ENCODE measurements around the gene PABPN1L.

DNA sequence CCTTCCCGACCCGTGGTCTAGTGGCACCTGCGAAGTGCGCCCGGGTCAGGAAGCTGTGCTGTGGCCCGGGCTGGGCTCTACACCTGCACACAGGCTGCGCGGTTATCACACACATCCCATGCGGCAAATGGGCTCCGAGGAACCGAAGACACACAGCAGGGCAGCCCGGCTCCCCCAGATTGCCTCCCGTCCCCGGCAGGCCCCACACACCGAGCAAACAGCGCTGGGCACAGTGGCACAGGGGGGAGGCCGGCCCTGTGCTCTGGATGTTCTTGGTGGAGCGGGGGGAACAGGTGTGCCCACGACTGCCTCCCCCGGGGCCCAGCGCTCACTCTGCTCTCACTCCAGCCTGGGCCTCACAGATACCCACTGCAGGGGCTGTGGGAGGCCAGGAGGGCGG is 28.9 kb upstream of the PABPN1L start:
- TF ChIP-seq, protein P1, sequence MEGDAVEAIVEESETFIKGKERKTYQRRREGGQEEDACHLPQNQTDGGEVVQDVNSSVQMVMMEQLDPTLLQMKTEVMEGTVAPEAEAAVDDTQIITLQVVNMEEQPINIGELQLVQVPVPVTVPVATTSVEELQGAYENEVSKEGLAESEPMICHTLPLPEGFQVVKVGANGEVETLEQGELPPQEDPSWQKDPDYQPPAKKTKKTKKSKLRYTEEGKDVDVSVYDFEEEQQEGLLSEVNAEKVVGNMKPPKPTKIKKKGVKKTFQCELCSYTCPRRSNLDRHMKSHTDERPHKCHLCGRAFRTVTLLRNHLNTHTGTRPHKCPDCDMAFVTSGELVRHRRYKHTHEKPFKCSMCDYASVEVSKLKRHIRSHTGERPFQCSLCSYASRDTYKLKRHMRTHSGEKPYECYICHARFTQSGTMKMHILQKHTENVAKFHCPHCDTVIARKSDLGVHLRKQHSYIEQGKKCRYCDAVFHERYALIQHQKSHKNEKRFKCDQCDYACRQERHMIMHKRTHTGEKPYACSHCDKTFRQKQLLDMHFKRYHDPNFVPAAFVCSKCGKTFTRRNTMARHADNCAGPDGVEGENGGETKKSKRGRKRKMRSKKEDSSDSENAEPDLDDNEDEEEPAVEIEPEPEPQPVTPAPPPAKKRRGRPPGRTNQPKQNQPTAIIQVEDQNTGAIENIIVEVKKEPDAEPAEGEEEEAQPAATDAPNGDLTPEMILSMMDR (conservative IDR thresholded peaks at IDR 0.05; ENCODE audit: low read depth in 2 of 2), result no peak
- TF ChIP-seq EZH2 (IDR thresholded peaks at IDR 0.05; ENCODE audit: low read depth, unreplicated experiment), result no peak
- no peak for TF ChIP-seq POLR2AphosphoS5 (IDR thresholded peaks at IDR 0.05; ENCODE audit: low read depth)
- no peak for TF ChIP-seq EZH2phosphoT487 (IDR thresholded peaks at IDR 0.05; ENCODE audit: unreplicated experiment)
- TF ChIP-seq ZNF114 (CRISPR knock-in tag; IDR thresholded peaks at IDR 0.05), result no peak
- TF ChIP-seq, protein P2, sequence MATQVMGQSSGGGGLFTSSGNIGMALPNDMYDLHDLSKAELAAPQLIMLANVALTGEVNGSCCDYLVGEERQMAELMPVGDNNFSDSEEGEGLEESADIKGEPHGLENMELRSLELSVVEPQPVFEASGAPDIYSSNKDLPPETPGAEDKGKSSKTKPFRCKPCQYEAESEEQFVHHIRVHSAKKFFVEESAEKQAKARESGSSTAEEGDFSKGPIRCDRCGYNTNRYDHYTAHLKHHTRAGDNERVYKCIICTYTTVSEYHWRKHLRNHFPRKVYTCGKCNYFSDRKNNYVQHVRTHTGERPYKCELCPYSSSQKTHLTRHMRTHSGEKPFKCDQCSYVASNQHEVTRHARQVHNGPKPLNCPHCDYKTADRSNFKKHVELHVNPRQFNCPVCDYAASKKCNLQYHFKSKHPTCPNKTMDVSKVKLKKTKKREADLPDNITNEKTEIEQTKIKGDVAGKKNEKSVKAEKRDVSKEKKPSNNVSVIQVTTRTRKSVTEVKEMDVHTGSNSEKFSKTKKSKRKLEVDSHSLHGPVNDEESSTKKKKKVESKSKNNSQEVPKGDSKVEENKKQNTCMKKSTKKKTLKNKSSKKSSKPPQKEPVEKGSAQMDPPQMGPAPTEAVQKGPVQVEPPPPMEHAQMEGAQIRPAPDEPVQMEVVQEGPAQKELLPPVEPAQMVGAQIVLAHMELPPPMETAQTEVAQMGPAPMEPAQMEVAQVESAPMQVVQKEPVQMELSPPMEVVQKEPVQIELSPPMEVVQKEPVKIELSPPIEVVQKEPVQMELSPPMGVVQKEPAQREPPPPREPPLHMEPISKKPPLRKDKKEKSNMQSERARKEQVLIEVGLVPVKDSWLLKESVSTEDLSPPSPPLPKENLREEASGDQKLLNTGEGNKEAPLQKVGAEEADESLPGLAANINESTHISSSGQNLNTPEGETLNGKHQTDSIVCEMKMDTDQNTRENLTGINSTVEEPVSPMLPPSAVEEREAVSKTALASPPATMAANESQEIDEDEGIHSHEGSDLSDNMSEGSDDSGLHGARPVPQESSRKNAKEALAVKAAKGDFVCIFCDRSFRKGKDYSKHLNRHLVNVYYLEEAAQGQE (IDR thresholded peaks at IDR 0.05; ENCODE audit: unreplicated experiment), result no peak
- no peak for TF ChIP-seq STAT1 (IDR thresholded peaks at IDR 0.05; ENCODE audit: unreplicated experiment)
- TF ChIP-seq NANOG (IDR thresholded peaks at IDR 0.05; ENCODE audit: borderline replicate concordance), result no peak
- no peak for TF ChIP-seq CREB1 (CRISPR knock-in tag; IDR thresholded peaks at IDR 0.05; ENCODE audit: low read depth)

Data from GM23338 (cell line).